Esophagus squamous epithelium (tissue), 5 donors: ENCODE measurements around the gene SORL1. TPM values are rescaled to one million over a fixed set of nuclear protein-coding genes. Genes with fewer than 3 reads are reported as not detected.
"Not testable (repeated sequence)": the region's sequence is repeated elsewhere in the genome, so short reads cannot be mapped to it uniquely, and the experiment has no call there.

Experiments
- DNase-seq: peaks from one replicate; lab custom pipeline; 2025; lab: John Stamatoyannopoulos, UW
- H3K27ac ChIP-seq, 4 donors: fragments of 200-600 bp; sonication (generic); one replicate each; pipeline ENCODE4 v1.5.1; 2016 to 2019; ENCODE audit warnings: mild to moderate bottlenecking in 1 of 4
- H3K27me3 ChIP-seq, 4 donors: fragments of 200-600 bp; sonication (generic); 1 replicate in 3 of 4; 2 replicates in 1 of 4; pipeline versions ENCODE4 v1.5.1 to v1.6.0; 2017 to 2021; ENCODE audit warnings: antibody characterized with exemption in 1 of 4
- H3K36me3 ChIP-seq, 3 donors: fragments of 200-600 bp; sonication (generic); one replicate each; pipeline ENCODE4 v1.5.1; 2016 to 2019
- H3K4me1 ChIP-seq, 3 donors: fragments of 200-600 bp; sonication (generic); one replicate each; pipeline ENCODE4 v1.5.1; 2017 to 2019
- H3K4me3 ChIP-seq, 4 donors: fragments of 200-600 bp; sonication (generic); 1 replicate in 3 of 4; 2 replicates in 1 of 4; pipeline ENCODE4 v1.5.1; 2016 to 2019; ENCODE audit warnings: mild to moderate bottlenecking in 2 of 4, moderate library complexity in 1 of 4
- H3K9me3 ChIP-seq, 3 donors: fragments of 200-600 bp; sonication (generic); one replicate each; pipeline ENCODE4 v1.5.1; 2016 to 2019
- CTCF ChIP-seq, 6 experiments: fragments of 450-650 bp in 4 of 6; fragments of 200-600 bp in 2 of 6; sonication (generic) in 2 of 6; IDR thresholded peaks; one replicate each; pipeline ENCODE4 v1.5.1; 2016 to 2019; ENCODE audit warnings: antibody characterized with exemption in 6 of 6, mild to moderate bottlenecking in 4 of 6, moderate library complexity in 4 of 6
- POLR2A ChIP-seq, 4 donors: fragments of 450-650 bp; IDR thresholded peaks; one replicate each; pipeline ENCODE4 v1.6.1; 2017; ENCODE audit warnings: antibody characterized with exemption in 4 of 4, mild to moderate bottlenecking in 4 of 4, moderate library complexity in 3 of 4
- WGBS, 2 donors: methylation state at CpG; one replicate each; pipeline ENCODE4 v1.1.5; 2018; 5-methylcytosine and 5-hydroxymethylcytosine counted together
- intact Hi-C: fragments of 100-400 bp; cut with DNase I; formaldehyde crosslinking; loops from one replicate; pipeline ENCODE4 v1.15.0; 2022
- total RNA-seq, 4 donors: library from RNA; depleted of rRNA; stranded (reverse); fragments of >200 nt; gene quantifications; one replicate each; pipeline ENCODE4 v1.1.0, GENCODE V29; 2016
- donor health status: DM: yes; HTN: yes; CAD: no.

Gene SORL1
- total RNA-seq, 4 donors from 2014 or later, result 6.8 to 19.9 (median 16.3) TPM

- no peaks in the 10 kb centered on the region for H3K9me3 ChIP-seq
- no peaks in the 10 kb centered on the region for H3K27me3 ChIP-seq
- H3K4me3 ChIP-seq, result no peak overlapping the region
- no peak for DNase-seq
- peaks cover 0 to 69% (median 0%) of the 10 kb centered on the region in 3 donors for H3K36me3 ChIP-seq
- TF ChIP-seq CTCF (IDR thresholded peaks at IDR 0.05), result no peak
- TF ChIP-seq POLR2A (IDR thresholded peaks at IDR 0.05), result no peak
- 86 to 88% methylated on average over 8 of the region's 8 CpGs for WGBS, 2 donors
- no peak overlapping the region for H3K27ac ChIP-seq
- H3K4me1 ChIP-seq, result no peaks in the 10 kb centered on the region
- intact Hi-C loops, result no loop called here
Observed at GRCh38 chr11:121563900-121564822, 112.0 kb downstream of the SORL1 start.

DNA sequence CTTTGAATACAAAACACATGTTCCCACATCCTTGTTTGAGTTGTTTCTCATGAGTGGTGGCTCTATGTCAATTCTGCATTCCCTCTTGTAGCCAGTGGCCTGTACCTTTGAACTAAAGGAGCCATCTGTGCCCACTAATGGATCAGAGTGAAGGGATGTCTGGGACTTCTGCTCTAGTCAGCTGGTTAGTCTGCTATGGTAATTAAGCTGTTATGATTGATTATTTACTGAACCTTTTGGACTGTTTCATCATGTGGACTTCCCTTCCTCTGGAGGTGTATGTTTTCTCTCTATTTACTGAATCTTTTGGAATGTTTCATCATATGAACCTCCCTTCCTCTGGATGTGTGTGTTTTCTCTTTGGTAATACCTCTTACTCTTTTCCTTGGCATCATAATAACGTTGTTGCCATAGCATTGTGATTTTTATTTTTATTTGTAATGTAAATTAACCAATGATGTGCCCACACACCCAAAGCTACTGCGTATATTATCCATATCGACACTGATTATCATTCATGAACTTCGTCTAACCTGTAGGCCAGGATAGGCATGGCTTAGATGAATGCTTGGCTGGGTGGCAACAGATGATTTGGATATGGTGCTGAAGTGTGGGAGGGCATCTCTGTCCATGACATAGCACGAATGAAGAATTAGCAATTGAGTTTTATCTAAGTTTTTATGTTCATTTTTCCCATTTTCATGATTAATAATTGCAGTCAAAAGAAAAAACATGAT, 113.0 kb downstream of the SORL1 start:
- H3K4me3 ChIP-seq, result no peak overlapping the region
- H3K4me1 ChIP-seq, result no peaks in the 10 kb centered on the region
- intact Hi-C loops, result no loop called here
- no peak overlapping the region for H3K27ac ChIP-seq
- no peak for DNase-seq
- no peak for TF ChIP-seq POLR2A (IDR thresholded peaks at IDR 0.05)
- no peak for TF ChIP-seq CTCF (IDR thresholded peaks at IDR 0.05)
- no peaks in the 10 kb centered on the region for H3K9me3 ChIP-seq
- no peaks in the 10 kb centered on the region for H3K27me3 ChIP-seq
- H3K36me3 ChIP-seq, result peaks cover 0 to 66% (median 0%) of the 10 kb centered on the region in 3 donors
- 88 to 90% methylated on average over 5 of the region's 5 CpGs for WGBS, 2 donors

DNA sequence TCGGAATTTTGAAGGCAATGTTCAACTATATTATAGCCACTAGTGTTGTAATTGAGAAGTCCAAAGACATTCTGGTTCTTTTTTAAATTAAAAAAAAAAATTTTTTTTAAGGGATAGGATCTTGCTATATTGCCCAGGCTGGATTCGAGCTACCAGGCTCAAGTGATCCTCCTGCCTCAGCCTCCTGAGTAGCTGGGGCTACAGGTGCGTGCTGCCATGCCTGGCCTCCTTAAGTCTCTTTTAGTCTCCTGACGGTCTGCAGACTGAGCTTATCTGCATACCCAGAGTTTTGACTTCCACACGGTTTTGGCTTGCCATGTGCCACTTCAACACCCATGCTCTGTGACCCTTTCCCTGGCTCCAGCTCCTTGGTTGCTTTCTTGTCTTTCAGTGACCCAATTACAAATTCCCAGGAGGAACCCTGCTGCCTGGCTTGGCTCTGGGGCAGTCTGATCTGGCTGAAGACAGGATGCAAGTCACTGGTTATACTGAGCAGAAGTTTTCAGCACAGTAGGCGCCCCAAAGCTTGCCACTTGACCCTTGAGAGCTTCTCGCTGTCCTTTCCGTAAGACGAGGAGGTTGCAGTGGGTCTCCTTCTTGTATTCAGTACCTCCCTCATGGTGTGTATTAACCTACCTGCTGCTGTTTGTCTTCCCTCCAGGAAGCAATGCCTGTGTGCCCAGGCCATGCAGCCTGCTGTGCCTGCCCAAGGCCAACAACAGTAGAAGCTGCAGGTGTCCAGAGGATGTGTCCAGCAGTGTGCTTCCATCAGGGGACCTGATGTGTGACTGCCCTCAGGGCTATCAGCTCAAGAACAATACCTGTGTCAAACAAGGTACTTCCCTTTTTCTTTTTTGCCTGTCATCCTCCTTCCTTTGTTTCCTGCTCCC, 114.4 kb downstream of the SORL1 start:
- Histone ChIP-seq H3K9me3 (no peaks in the 10 kb centered on the region), H3K4me3 (no peak overlapping the region), H3K4me1 (no peaks in the 10 kb centered on the region), H3K36me3 (peaks cover 0 to 74% (median 0%) of the 10 kb centered on the region in 3 donors), H3K27me3 (no peaks in the 10 kb centered on the region), H3K27ac (no peak overlapping the region)
- intact Hi-C loops, result no loop called here
- no peak for DNase-seq
- TF ChIP-seq POLR2A (IDR thresholded peaks at IDR 0.05) (no peak), CTCF (IDR thresholded peaks at IDR 0.05) (no peak)
- WGBS, 2 donors, result 89% methylated on average over 9 of the region's 9 CpGs

DNA sequence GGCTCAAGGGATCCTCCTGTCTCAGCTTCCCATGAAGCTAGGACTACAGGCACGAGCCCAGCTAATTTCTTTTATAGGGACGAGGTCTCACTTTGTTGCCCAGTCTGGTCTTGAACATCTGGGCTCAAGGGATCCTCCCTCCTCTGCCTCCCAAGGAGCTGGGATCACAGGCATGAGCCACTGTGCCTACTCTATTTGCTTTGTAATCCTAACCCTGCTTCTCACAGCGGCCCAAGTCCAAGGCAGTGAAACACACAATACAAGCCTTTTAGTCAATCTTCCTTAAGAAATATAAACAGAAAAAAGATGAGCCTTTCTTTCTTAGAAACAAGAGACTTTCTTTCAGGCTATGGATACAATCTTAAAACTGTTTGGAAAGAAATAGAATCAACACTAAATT, 115.9 kb downstream of the SORL1 start:
- H3K36me3 ChIP-seq, result peaks cover 0 to 69% (median 0%) of the 10 kb centered on the region in 3 donors
- H3K27ac ChIP-seq, result no peak overlapping the region
- no peak for DNase-seq
- no peak overlapping the region for H3K4me3 ChIP-seq
- no peaks in the 10 kb centered on the region for H3K27me3 ChIP-seq
- WGBS, 2 donors, result 57 to 68% methylated on average over 1 to 2 of the region's 3 CpGs
- H3K9me3 ChIP-seq, result no peaks in the 10 kb centered on the region
- TF ChIP-seq CTCF (IDR thresholded peaks at IDR 0.05) (no peak), POLR2A (IDR thresholded peaks at IDR 0.05) (no peak)
- no peaks in the 10 kb centered on the region for H3K4me1 ChIP-seq
- intact Hi-C loops, result no loop called here

DNA sequence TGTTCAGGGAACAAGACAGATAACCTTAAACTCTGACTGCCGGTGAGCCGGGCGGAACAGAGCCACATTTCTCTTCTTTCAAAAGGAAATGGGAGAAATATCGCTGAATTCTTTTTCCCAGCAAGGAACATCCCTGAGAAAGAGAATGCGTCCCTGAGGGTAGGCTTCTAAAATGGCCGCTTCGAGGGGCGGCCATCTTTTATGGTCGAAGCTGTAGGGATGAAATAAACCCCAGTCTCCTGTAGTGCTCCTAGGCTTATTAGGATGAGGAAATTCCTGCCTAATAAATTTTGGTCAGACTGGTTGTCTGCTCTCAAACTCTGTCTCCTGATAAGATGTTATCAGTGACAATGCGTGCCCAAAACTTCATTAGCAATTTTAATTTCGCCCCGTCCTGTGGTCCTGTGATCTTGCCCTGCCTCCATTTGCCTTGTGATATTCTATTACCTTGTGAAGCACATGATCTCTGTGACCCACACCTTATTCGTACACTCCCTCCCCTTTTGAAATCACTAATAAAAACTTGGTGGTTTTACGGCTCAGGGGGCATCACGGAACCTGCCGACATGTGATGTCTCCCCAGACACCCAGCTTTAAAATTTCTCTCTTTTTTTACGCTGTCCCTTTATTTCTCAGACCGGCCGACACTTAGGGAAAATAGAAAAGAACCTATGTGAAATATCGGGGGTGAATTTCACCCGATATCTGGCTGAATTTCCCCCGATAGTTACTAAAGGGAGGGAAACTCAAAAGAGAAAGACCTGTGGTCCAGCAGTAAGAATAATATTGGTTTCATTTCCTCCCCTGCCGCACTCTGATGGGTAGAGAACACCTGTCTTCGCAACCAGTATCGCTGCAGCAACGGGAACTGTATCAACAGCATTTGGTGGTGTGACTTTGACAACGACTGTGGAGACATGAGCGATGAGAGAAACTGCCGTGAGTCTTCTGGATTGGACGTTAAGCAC, 117.5 kb downstream of the SORL1 start:
- H3K9me3 ChIP-seq, DNase-seq, H3K4me1 ChIP-seq, intact Hi-C loops, H3K27ac ChIP-seq, H3K27me3 ChIP-seq, H3K4me3 ChIP-seq: not testable (repeated sequence)
- WGBS, 2 donors, result 81 to 95% methylated on average over 29 to 30 of the region's 30 CpGs
- H3K36me3 ChIP-seq, result peaks cover 0 to 70% (median 0%) of the 10 kb centered on the region in 3 donors
